Lung (tissue), 12 donors: ENCODE results near the gene TTC7B. TPM values are rescaled to one million over a fixed set of nuclear protein-coding genes. Genes with fewer than 3 reads are reported as not detected.

ENCODE experiments used
- ATAC-seq: fragments of 200-7000 bp; cut with Tn5 transposase; one replicate; pipeline ENCODE4 v1.9.1; 2020; ENCODE audit warnings: moderate number of reproducible peaks; ENCODE audit not compliant: insufficient read depth, low FRiP score
- DNase-seq, 3 donors: peaks; one replicate each; pipeline ENCODE4 v3.0.0-alpha.2; 2013 to 2017
- H3K27ac ChIP-seq, 2 donors: one replicate each; pipeline ENCODE4 v1.5.1; 2013; ENCODE audit warnings: mild to moderate bottlenecking in 2 of 2, moderate library complexity in 2 of 2, control low read depth in 1 of 2, inconsistent platforms in 1 of 2, low read depth in 1 of 2, low read length in 1 of 2
- H3K27me3 ChIP-seq, 3 donors: one replicate each; pipeline ENCODE4 v1.5.1; 2013; ENCODE audit warnings: low read length in 2 of 3; ENCODE audit not compliant: control insufficient read depth in 3 of 3, insufficient read depth in 3 of 3
- H3K36me3 ChIP-seq, 4 donors: one replicate each; pipeline ENCODE4 v1.5.1; 2013; ENCODE audit warnings: low read length in 4 of 4, mild to moderate bottlenecking in 1 of 4, moderate library complexity in 1 of 4; ENCODE audit not compliant: control insufficient read depth in 4 of 4, insufficient read depth in 4 of 4
- H3K4me1 ChIP-seq, 5 donors: one replicate each; pipeline ENCODE4 v1.5.1; 2013; ENCODE audit warnings: low read length in 5 of 5, mild to moderate bottlenecking in 2 of 5, moderate library complexity in 1 of 5; ENCODE audit not compliant: control insufficient read depth in 5 of 5, insufficient read depth in 5 of 5
- H3K4me3 ChIP-seq: one replicate; pipeline ENCODE4 v1.5.1; 2013; ENCODE audit warnings: mild to moderate bottlenecking, control low read depth, moderate library complexity
- H3K9ac ChIP-seq, 2 donors: one replicate each; pipeline ENCODE4 v1.5.1; 2013; ENCODE audit warnings: low read length in 2 of 2, control low read depth in 1 of 2; ENCODE audit not compliant: insufficient read depth in 1 of 2
- H3K9me3 ChIP-seq, 4 donors: one replicate each; pipeline ENCODE4 v1.5.1; 2013; ENCODE audit warnings: low read length in 3 of 4, mild to moderate bottlenecking in 1 of 4, moderate library complexity in 1 of 4; ENCODE audit not compliant: control insufficient read depth in 4 of 4, insufficient read depth in 3 of 4
- CTCF ChIP-seq: IDR thresholded peaks from 2 replicates; pipeline ENCODE4 v1.5.1; 2012; ENCODE audit warnings: mild to moderate bottlenecking; ENCODE audit errors: control extremely low read depth, extremely low read depth
- WGBS, 2 donors: extraction: QIAGEN DNeasy Blood & Tissue Kit; methylation state at CpG; one replicate each; pipeline ENCODE4 v1.1.7; 2013; 5-methylcytosine and 5-hydroxymethylcytosine counted together
- polyA plus RNA-seq, 2 donors: library from polyadenylated mRNA; stranded (reverse); fragments of 200-250 nt; gene quantifications; one replicate each; pipeline ENCODE4 v1.2.1, GENCODE V29; 2013
- total RNA-seq, 2 donors: library from RNA; depleted of rRNA in 1 of 2; stranded (reverse); fragments of >200 nt in 1 of 2; gene quantifications; one replicate each; pipeline ENCODE4 v1.2.1, GENCODE V29; 2014 to 2021
- donor health status: control.
- donor health status: control.
- donor health status: Bipolar disorder and iron deficiency.
- donor health status: healthy.
- donor health status: DM: yes; HTN: yes; CAD: no.

The TTC7B gene
- total and polyA plus RNA-seq, 4 donors = 11.0 to 39.6 (median 23.0) TPM

GRCh38 chr14:90534091-90534837 is 282.0 kb downstream of the TTC7B start:
- Histone ChIP-seq H3K4me3 (no peak overlapping the region), H3K27me3 (no peaks in the 10 kb centered on the region), H3K9ac (no peak overlapping the region), H3K27ac (no peak overlapping the region), H3K36me3 (peaks cover 0 to 2% (median 0%) of the 10 kb centered on the region in 4 donors), H3K9me3 (no peaks in the 10 kb centered on the region), H3K4me1 (peaks cover 0 to 23% (median 17%) of the 10 kb centered on the region in 5 donors)
- DNase-seq (no peak), ATAC-seq (no peak)
- WGBS, 2 donors = 61% methylated on average over 18 to 19 of the region's 19 CpGs
- no peak for TF ChIP-seq CTCF

GRCh38 chr14:90533591-90534021 is 282.6 kb downstream of the TTC7B start:
- Histone ChIP-seq H3K4me3 (no peak overlapping the region), H3K27me3 (no peaks in the 10 kb centered on the region), H3K4me1 (peaks cover 0 to 23% (median 17%) of the 10 kb centered on the region in 5 donors), H3K36me3 (no peaks in the 10 kb centered on the region), H3K9me3 (no peaks in the 10 kb centered on the region), H3K27ac (no peak overlapping the region), H3K9ac (no peak overlapping the region)
- no peak for TF ChIP-seq CTCF
- DNase-seq (no peak), ATAC-seq (no peak)
- 55 to 72% methylated on average over 6 of the region's 6 CpGs for WGBS, 2 donors

GRCh38 chr14:90532826-90533525 is 283.3 kb downstream of the TTC7B start:
- DNase-seq (no peak), ATAC-seq (no peak)
- Histone ChIP-seq H3K9ac (no peak overlapping the region), H3K4me3 (no peak overlapping the region), H3K4me1 (peaks cover 0 to 23% (median 17%) of the 10 kb centered on the region in 5 donors), H3K27ac (no peak overlapping the region), H3K36me3 (no peaks in the 10 kb centered on the region), H3K9me3 (no peaks in the 10 kb centered on the region), H3K27me3 (no peaks in the 10 kb centered on the region)
- TF ChIP-seq CTCF = no peak
- 90% methylated on average over 14 of the region's 14 CpGs for WGBS, 2 donors
